Kidney (tissue), 14 donors: Measurements from ENCODE around the gene COL6A3. TPM values are rescaled to one million over a fixed set of nuclear protein-coding genes. Genes with fewer than 3 reads are reported as not detected.

Experiments used
- DNase-seq, 5 donors: peaks; one replicate each; pipeline ENCODE4 v3.0.0-alpha.2; 2013 to 2020
- FAIRE-seq: peaks from 2 replicates; lab custom pipeline; 2012; peaks lifted over from hg19 to GRCh38; lab: Jason Lieb, UNC
- H3K27ac ChIP-seq, 2 donors: one replicate each; pipeline ENCODE4 v1.7.0; 2013; ENCODE audit warnings: low read depth in 2 of 2, low read length in 2 of 2, inconsistent platforms in 1 of 2
- H3K27me3 ChIP-seq: one replicate; pipeline ENCODE4 v1.7.1; 2013; ENCODE audit warnings: low read length, inconsistent platforms; ENCODE audit not compliant: control insufficient read depth, insufficient read depth
- H3K36me3 ChIP-seq, 3 donors: one replicate each; pipeline versions ENCODE4 v1.7.0 to v1.7.1; 2013; ENCODE audit warnings: low read length in 3 of 3, control low read depth in 1 of 3, inconsistent platforms in 1 of 3; ENCODE audit not compliant: insufficient read depth in 3 of 3, control insufficient read depth in 2 of 3
- H3K4me1 ChIP-seq, 3 donors: one replicate each; pipeline versions ENCODE4 v1.7.0 to v1.7.1; 2013; ENCODE audit warnings: low read length in 3 of 3, inconsistent platforms in 1 of 3, low read depth in 1 of 3; ENCODE audit not compliant: control insufficient read depth in 2 of 3, insufficient read depth in 2 of 3
- H3K4me3 ChIP-seq, 3 donors: one replicate each; pipeline versions ENCODE4 v1.7.0 to v1.8.1; 2013; ENCODE audit warnings: low read length in 3 of 3, control low read depth in 1 of 3, inconsistent platforms in 1 of 3
- H3K9ac ChIP-seq, 3 donors: one replicate each; pipeline versions ENCODE4 v1.7.0 to v1.7.1; 2013; ENCODE audit warnings: low read length in 3 of 3, control low read depth in 1 of 3, inconsistent platforms in 1 of 3
- H3K9me3 ChIP-seq, 3 donors: one replicate each; pipeline versions ENCODE4 v1.7.0 to v1.7.1; 2013; ENCODE audit warnings: low read length in 3 of 3, control low read depth in 1 of 3, inconsistent platforms in 1 of 3; ENCODE audit not compliant: control insufficient read depth in 2 of 3, insufficient read depth in 1 of 3
- intact Hi-C: fragments of 100-400 bp; cut with DNase I; formaldehyde crosslinking; loops from one replicate; pipeline ENCODE4 v1.11.1; 2022
- polyA plus RNA-seq: library from polyadenylated mRNA; stranded (reverse); fragments of 350-450 nt; fragmentation: Illumina TruSeq; extraction: RNeasy Lipid Tissue Mini Kit (QIAGEN cat#74804); gene quantifications from one replicate; pipeline ENCODE4 v1.2.3, GENCODE V29; 2014; ENCODE audit warnings: low read depth, low replicate concordance; ENCODE audit not compliant: insufficient read depth
- total RNA-seq: library from RNA; stranded (reverse); fragmentation: NEBNext Ultra II Directional; extraction: Animal tissue kit (Norgen Biotek cat#: 25700); gene quantifications from one replicate; pipeline ENCODE4 v1.2.1, GENCODE V29; 2021
- TF ChIP-seq, protein P1 (sequence below): IDR thresholded peaks from 3 replicates; pipeline ENCODE4 v1.5.1; 2012; ENCODE audit warnings: mild to moderate bottlenecking, moderate library complexity, borderline replicate concordance; ENCODE audit not compliant: insufficient read depth; ENCODE audit errors: extremely low read depth
- donor health status: control.
- donor health status: control.
- donor health status: control.
- donor health status: control.
- donor health status: control.
- donor health status: DM: yes; HTN: yes; CAD: no.
- donor health status: Normal renal cell carcinoma (clear cell type).

The COL6A3 gene
- total and polyA plus RNA-seq, 2 donors from 2014 or later: 3.8 to 59.5 TPM

DNA sequence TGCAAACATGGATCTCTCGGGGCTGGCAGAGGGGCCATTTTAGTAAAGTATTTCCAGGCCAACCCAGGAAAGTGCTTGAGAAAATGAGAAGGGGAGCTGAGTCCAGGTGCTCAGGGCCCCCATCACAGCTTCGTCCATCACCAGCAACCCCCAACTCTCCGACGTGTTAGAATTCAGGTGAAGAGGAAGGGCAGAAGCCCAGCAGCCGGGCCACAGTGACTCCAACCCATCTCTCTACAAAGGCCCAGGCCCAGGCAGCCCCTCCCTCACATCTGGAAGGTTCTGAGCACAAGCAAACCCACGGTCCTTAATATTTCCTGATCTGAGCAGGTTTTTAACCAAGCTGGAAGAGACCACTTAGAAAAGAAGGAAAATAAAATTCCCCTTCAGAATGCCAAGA lies 34.7 kb upstream of the COL6A3 start:
- DNase-seq: no peak
- Histone ChIP-seq H3K27ac (no peak overlapping the region), H3K4me1 (peaks cover 0 to 15% (median 3%) of the 10 kb centered on the region in 3 donors)

GRCh38 chr2:237448171-237448570 lies 34.2 kb upstream of the COL6A3 start:
- no peaks in the 10 kb centered on the region for H3K36me3 ChIP-seq
- no peak overlapping the region for H3K9ac ChIP-seq
- TF ChIP-seq, protein P1, sequence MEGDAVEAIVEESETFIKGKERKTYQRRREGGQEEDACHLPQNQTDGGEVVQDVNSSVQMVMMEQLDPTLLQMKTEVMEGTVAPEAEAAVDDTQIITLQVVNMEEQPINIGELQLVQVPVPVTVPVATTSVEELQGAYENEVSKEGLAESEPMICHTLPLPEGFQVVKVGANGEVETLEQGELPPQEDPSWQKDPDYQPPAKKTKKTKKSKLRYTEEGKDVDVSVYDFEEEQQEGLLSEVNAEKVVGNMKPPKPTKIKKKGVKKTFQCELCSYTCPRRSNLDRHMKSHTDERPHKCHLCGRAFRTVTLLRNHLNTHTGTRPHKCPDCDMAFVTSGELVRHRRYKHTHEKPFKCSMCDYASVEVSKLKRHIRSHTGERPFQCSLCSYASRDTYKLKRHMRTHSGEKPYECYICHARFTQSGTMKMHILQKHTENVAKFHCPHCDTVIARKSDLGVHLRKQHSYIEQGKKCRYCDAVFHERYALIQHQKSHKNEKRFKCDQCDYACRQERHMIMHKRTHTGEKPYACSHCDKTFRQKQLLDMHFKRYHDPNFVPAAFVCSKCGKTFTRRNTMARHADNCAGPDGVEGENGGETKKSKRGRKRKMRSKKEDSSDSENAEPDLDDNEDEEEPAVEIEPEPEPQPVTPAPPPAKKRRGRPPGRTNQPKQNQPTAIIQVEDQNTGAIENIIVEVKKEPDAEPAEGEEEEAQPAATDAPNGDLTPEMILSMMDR: no peak
- DNase-seq: no peak
- FAIRE-seq: no peak
- H3K4me3 ChIP-seq: no peak overlapping the region
- H3K27me3 ChIP-seq: no peaks in the 10 kb centered on the region
- intact Hi-C loops: no loop called here
- H3K9me3 ChIP-seq: no peaks in the 10 kb centered on the region
- H3K27ac ChIP-seq: no peak overlapping the region
- peaks cover 0 to 15% (median 3%) of the 10 kb centered on the region in 3 donors for H3K4me1 ChIP-seq

More for the DNA sequence above, 34.7 kb upstream of the COL6A3 start:
- intact Hi-C loops: no loop called here
- no peaks in the 10 kb centered on the region for H3K36me3 ChIP-seq
- H3K9me3 ChIP-seq: no peaks in the 10 kb centered on the region
- no peaks in the 10 kb centered on the region for H3K27me3 ChIP-seq
- FAIRE-seq: no peak
- TF ChIP-seq, protein P1: no peak
- no peak overlapping the region for H3K9ac ChIP-seq
- no peak overlapping the region for H3K4me3 ChIP-seq

GRCh38 chr2:237447496-237447895 lies 33.5 kb upstream of the COL6A3 start:
- H3K36me3 ChIP-seq: no peaks in the 10 kb centered on the region
- no peak for DNase-seq
- H3K4me1 ChIP-seq: peaks cover 0 to 15% (median 3%) of the 10 kb centered on the region in 3 donors
- no peaks in the 10 kb centered on the region for H3K9me3 ChIP-seq
- no peak overlapping the region for H3K4me3 ChIP-seq
- TF ChIP-seq, protein P1: no peak
- H3K9ac ChIP-seq: no peak overlapping the region
- H3K27me3 ChIP-seq: no peaks in the 10 kb centered on the region
- intact Hi-C loops: no loop called here
- no peak overlapping the region for H3K27ac ChIP-seq
- FAIRE-seq: no peak

DNA sequence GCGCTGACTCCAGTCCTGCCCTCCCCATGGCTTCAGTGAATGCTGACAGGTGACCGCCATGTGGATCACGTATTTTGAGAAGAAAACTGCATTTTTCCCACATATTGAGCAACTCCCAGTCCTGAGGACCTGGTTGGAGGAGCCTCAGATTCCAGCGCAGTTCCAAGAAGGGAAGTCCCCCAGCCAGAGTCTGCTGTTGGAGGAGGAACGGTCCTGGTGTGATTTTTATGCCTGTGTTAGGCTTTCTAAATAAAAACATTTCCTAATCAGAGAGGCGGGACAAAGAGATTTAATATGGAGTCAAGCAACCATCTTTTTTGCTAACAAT lies 32.3 kb upstream of the COL6A3 start:
- Histone ChIP-seq H3K9ac (no peak overlapping the region), H3K4me3 (no peak overlapping the region), H3K27me3 (no peaks in the 10 kb centered on the region), H3K4me1 (peaks cover 0 to 11% (median 7%) of the 10 kb centered on the region in 3 donors), H3K27ac (no peak overlapping the region), H3K36me3 (no peaks in the 10 kb centered on the region), H3K9me3 (no peaks in the 10 kb centered on the region)
- TF ChIP-seq, protein P1: no peak
- intact Hi-C loops: no loop called here
- DNase-seq (peak in 1 of 5 donors; percentile 72), FAIRE-seq (no peak)
